ENCODE measurements around the gene SUPV3L1.

SUPV3L1 gene

GRCh38 chr10:69179743-69180524, at the start of gene SUPV3L1:
Gene SUPV3L1, plus strand, starts transcription at chr10:69180234. Its CDS starts 58 bp downstream, at chr10:69180292.
- TF ChIP-seq, protein P1, sequence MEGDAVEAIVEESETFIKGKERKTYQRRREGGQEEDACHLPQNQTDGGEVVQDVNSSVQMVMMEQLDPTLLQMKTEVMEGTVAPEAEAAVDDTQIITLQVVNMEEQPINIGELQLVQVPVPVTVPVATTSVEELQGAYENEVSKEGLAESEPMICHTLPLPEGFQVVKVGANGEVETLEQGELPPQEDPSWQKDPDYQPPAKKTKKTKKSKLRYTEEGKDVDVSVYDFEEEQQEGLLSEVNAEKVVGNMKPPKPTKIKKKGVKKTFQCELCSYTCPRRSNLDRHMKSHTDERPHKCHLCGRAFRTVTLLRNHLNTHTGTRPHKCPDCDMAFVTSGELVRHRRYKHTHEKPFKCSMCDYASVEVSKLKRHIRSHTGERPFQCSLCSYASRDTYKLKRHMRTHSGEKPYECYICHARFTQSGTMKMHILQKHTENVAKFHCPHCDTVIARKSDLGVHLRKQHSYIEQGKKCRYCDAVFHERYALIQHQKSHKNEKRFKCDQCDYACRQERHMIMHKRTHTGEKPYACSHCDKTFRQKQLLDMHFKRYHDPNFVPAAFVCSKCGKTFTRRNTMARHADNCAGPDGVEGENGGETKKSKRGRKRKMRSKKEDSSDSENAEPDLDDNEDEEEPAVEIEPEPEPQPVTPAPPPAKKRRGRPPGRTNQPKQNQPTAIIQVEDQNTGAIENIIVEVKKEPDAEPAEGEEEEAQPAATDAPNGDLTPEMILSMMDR (IDR thresholded peaks at IDR 0.05), result no peak

DNA sequence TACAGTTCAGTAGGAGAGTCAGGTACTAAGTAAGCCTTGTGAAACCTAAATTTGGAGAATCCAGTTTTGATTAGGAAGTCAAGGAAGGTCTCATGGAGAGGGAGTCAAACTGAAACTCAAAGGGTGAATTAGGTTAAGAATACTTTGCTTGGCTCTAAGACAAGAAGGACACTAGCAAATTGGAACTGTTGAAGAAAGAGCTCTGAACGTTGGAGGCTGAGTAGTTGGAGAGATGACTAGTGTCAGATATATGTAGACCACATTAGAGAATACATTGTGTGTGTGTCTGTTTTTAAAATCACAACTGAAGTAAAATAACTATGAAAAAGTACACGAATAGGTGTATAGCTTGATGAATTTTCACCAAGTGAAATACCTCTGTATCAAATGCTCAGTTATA, 49.8 kb upstream of the SUPV3L1 start:
- TF ChIP-seq, protein P1 (IDR thresholded peaks at IDR 0.05), result no peak

GRCh38 chr10:69139961-69140360, 40.1 kb upstream of the SUPV3L1 start:
- TF ChIP-seq, protein P1 (IDR thresholded peaks at IDR 0.05), result no peak

DNA sequence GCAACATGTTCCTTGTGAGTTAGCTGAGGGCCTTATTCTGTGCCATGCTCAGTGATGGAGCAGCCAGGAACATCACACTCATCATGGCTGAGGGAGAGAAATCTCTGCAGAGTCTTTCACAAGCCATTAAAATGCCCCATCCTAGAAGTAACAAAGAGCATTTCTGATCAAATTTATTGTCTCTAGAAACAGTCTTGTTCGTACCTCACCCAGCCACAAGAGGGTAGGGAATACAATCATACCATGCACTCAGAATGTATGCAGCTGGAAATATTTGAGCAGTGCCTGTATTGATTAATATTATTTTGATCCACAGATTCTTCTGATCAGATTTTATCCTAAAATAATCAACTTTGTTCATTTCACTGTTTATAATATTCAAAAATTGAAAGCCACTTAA, 38.7 kb upstream of the SUPV3L1 start:
- TF ChIP-seq, protein P1 (IDR thresholded peaks at IDR 0.05), result no peak

DNA sequence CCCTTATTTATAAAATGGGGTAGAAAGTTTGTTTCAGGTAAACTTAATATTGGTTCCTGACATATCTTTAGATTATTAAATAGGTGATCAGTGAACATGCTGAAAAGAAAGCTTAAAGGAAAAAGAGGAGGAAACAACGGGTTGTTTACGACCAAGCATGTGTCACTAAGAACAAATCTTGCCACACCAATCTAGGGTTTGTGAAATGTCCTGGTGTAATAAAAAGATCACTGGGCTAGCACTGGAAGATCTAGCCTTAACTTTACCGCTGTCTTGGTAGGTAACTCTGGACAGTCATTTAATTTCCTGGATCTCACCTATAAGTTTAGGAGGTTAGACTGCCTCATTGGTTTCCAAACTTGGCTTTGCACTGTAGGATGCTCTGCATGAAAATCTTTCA, 37.1 kb upstream of the SUPV3L1 start:
- TF ChIP-seq, protein P1 (IDR thresholded peaks at IDR 0.05), result no peak

- TF ChIP-seq, protein P1 (IDR thresholded peaks at IDR 0.05), result no peak
These were observed 34.7 kb upstream of the SUPV3L1 start for GRCh38 chr10:69145329-69145728.

DNA sequence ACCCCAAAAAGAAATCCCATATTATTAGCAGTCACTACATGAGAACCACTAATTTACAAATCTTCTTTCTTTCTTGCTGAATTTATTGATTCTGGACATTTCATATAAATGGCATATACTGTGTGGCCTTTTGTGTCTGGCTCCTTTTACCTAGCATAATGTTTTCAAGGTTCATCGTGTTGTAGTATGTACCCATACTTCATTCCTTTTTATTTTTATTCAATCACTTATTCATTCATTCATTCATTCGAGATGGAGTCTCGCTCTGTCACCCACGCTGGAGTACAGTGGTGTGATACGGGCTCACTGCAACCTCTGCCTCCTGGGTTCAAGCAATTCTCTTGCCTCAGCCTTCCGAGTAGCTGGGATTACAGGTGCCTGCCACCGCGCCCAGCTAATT, 34.2 kb upstream of the SUPV3L1 start:
- TF ChIP-seq, protein P1 (IDR thresholded peaks at IDR 0.05), result no peak
